Endothelial cell of umbilical vein (primary cell): Measurements from ENCODE around the gene APOB. TPM values are rescaled to one million over a fixed set of nuclear protein-coding genes. Genes with fewer than 3 reads are reported as not detected.

ENCODE experiments used
- BruUV-seq: library from RNA; stranded (reverse); fragments of 400-500 nt; replicated peaks from 2 replicates; lab custom pipeline; 2021; lab: Mats Ljungman, UMichigan
- CTCF ChIA-PET: fragments of 300-600, 350-600 bp; sonication (Branson Sonifier 250); formaldehyde crosslinking; loops from one replicate; lab custom pipeline; 2021; ENCODE audit warnings: antibody characterized with exemption, inconsistent platforms; lab: Charles Lee
- POLR2A ChIA-PET: fragments of 300-600, 350-600 bp; sonication (Branson Sonifier 250); formaldehyde crosslinking; loops from one replicate; lab custom pipeline; 2021; ENCODE audit warnings: antibody characterized with exemption, inconsistent platforms; lab: Charles Lee
- DNase-seq: peaks from one replicate; pipeline ENCODE4 v3.0.0-alpha.2; 2011; ENCODE audit warnings: low read depth, low spot score
- FAIRE-seq: peaks from 2 replicates; lab custom pipeline; 2011; peaks lifted over from hg19 to GRCh38; lab: Jason Lieb, UNC
- H2AFZ ChIP-seq: 2 replicates; pipeline ENCODE4 v1.6.0; 2012; ENCODE audit warnings: low read depth, low read length, control low read depth, inconsistent platforms
- H3K27ac ChIP-seq: 2 replicates; pipeline ENCODE4 v1.5.1; 2011; ENCODE audit warnings: low read depth, mild to moderate bottlenecking, control low read depth, low read length, moderate library complexity; ENCODE audit not compliant: insufficient read depth
- H3K27me3 ChIP-seq, 2 experiments: 2 replicates each; pipeline versions ENCODE4 v1.6.0 to v1.6.1; 2011; ENCODE audit warnings: low read length in 2 of 2, mixed read lengths in 1 of 2; ENCODE audit not compliant: control insufficient read depth in 2 of 2, insufficient read depth in 2 of 2
- H3K36me3 ChIP-seq, 2 experiments: 2 replicates in 1 of 2; 3 replicates in 1 of 2; pipeline ENCODE4 v1.5.1; 2011; ENCODE audit warnings: low read length in 2 of 2, mild to moderate bottlenecking in 1 of 2, moderate library complexity in 1 of 2; ENCODE audit not compliant: control insufficient read depth in 2 of 2, insufficient read depth in 2 of 2; ENCODE audit errors: extremely low read depth in 1 of 2
- H3K4me1 ChIP-seq: 3 replicates; pipeline ENCODE4 v1.5.1; 2011; ENCODE audit warnings: mild to moderate bottlenecking, low read length; ENCODE audit not compliant: control insufficient read depth, insufficient read depth; ENCODE audit errors: extremely low read depth
- H3K4me2 ChIP-seq: 2 replicates; pipeline ENCODE4 v1.6.1; 2011; ENCODE audit warnings: low read length, control low read depth, mixed read lengths; ENCODE audit not compliant: insufficient read depth
- H3K4me3 ChIP-seq, 3 experiments: fragments of 200-600 bp in 1 of 3; sonication (generic), shearing (Covaris generic) in 1 of 3; replicated peaks in 1 of 3; 2 replicates each; pipeline ENCODE4 v1.5.1; 2011 to 2016; ENCODE audit warnings: control low read depth in 3 of 3, low read length in 3 of 3, mild to moderate bottlenecking in 2 of 3, inconsistent platforms in 1 of 3, low read depth in 1 of 3, moderate library complexity in 1 of 3; ENCODE audit not compliant: insufficient read depth in 1 of 3
- H3K79me2 ChIP-seq: 2 replicates; pipeline ENCODE4 v1.6.0; 2012; ENCODE audit warnings: low read length, inconsistent platforms; ENCODE audit not compliant: control insufficient read depth, insufficient read depth
- H3K9ac ChIP-seq: replicated peaks from 2 replicates; pipeline ENCODE3; 2011; ENCODE audit warnings: low read length, control low read depth; ENCODE audit not compliant: insufficient read depth; ENCODE audit errors: extremely low read depth
- H3K9me1 ChIP-seq: replicated peaks from 3 replicates; pipeline ENCODE4 v1.6.0; 2011; ENCODE audit warnings: mild to moderate bottlenecking, low read length; ENCODE audit not compliant: control insufficient read depth, insufficient read depth; ENCODE audit errors: extremely low read depth
- H3K9me3 ChIP-seq: replicated peaks from 2 replicates; pipeline ENCODE4 v1.5.1; 2012; ENCODE audit warnings: low read length, inconsistent platforms; ENCODE audit not compliant: control insufficient read depth, insufficient read depth
- H4K20me1 ChIP-seq: replicated peaks from 2 replicates; pipeline ENCODE3; 2011; ENCODE audit warnings: mild to moderate bottlenecking, low read length; ENCODE audit not compliant: control insufficient read depth, insufficient read depth; ENCODE audit errors: extremely low read depth
- EZH2 ChIP-seq: IDR thresholded peaks from 2 replicates; pipeline ENCODE4 v1.6.1; 2012; ENCODE audit warnings: borderline replicate concordance, low read depth, mild to moderate bottlenecking, moderate library complexity, low read length, inconsistent platforms; ENCODE audit not compliant: severe bottlenecking
- FOS ChIP-seq: IDR thresholded peaks from 2 replicates; pipeline ENCODE4 v1.6.1; 2011; ENCODE audit warnings: mild to moderate bottlenecking, low read length, moderate library complexity, borderline replicate concordance; ENCODE audit not compliant: insufficient read depth
- GATA2 ChIP-seq: IDR thresholded peaks from 2 replicates; pipeline ENCODE4 v1.7.0; 2011; ENCODE audit warnings: low read depth, mild to moderate bottlenecking, moderate library complexity, mixed read lengths, low read length; ENCODE audit not compliant: insufficient read length, insufficient read depth
- JUN ChIP-seq: IDR thresholded peaks from 2 replicates; pipeline ENCODE4 v1.6.1; 2011; ENCODE audit warnings: borderline replicate concordance, low read depth; ENCODE audit not compliant: insufficient read length, insufficient read depth
- MYC ChIP-seq: IDR thresholded peaks from one replicate; pipeline ENCODE4 v1.6.1; 2011; ENCODE audit warnings: mild to moderate bottlenecking, low read depth, low read length
- POLR2A ChIP-seq: IDR thresholded peaks from 2 replicates; pipeline ENCODE4 v1.6.1; 2012; ENCODE audit warnings: low read depth, mild to moderate bottlenecking, control low read depth, low read length
- POLR2AphosphoS5 ChIP-seq: IDR thresholded peaks from 2 replicates; pipeline ENCODE4 v1.6.1; 2012; ENCODE audit warnings: low read depth, mild to moderate bottlenecking, control low read depth, low read length, moderate library complexity; ENCODE audit not compliant: insufficient read depth
- dilution Hi-C: fragments of 300-500 bp; cut with MboI; formaldehyde crosslinking; loops from one replicate; pipeline ENCODE4 v1.15.0; 2019; ENCODE audit warnings: low sequenced_read_pairs; ENCODE audit not compliant: extremely low pct_ligation_motif_present
- intact Hi-C: fragments of 100-400 bp; cut with micrococcal nuclease; formaldehyde crosslinking; loops from one replicate; pipeline ENCODE4 v1.10.0; 2022
- polyA plus RNA-seq, 4 experiments: library from polyadenylated mRNA; depleted of rRNA in 3 of 4; stranded (reverse) in 3 of 4; unstranded in 1 of 4; fragments of >200 nt; gene quantifications; 2 replicates each; pipeline versions ENCODE4 v1.2.1 to v1.2.3, GENCODE V29; 2011 to 2012; ENCODE audit warnings: missing spikeins in 1 of 4
- total RNA-seq: library from RNA; stranded (reverse); gene quantifications from 2 replicates; pipeline ENCODE4 v1.2.3, GENCODE V29; 2021
- TF ChIP-seq, protein P1 (sequence below): IDR thresholded peaks from 2 replicates; pipeline ENCODE4 v1.6.1; 2011; ENCODE audit not compliant: insufficient read depth, insufficient read length
- TF ChIP-seq, protein P2 (sequence below), 2 donors: IDR thresholded peaks; 1 replicate in 1 of 2; 2 replicates in 1 of 2; pipeline ENCODE4 v1.5.1; 2011; ENCODE audit warnings: low read length in 2 of 2, mild to moderate bottlenecking in 2 of 2, moderate library complexity in 2 of 2, control low read depth in 1 of 2, inconsistent platforms in 1 of 2, low read depth in 1 of 2; ENCODE audit not compliant: insufficient read depth in 1 of 2; ENCODE audit errors: extremely low read depth in 1 of 2

Gene APOB
- total and polyA plus RNA-seq, 2 donors (not counting 3 experiments of a cell fraction or from before 2014, with no cell fraction given) = 0.07 to 0.09 TPM

DNA sequence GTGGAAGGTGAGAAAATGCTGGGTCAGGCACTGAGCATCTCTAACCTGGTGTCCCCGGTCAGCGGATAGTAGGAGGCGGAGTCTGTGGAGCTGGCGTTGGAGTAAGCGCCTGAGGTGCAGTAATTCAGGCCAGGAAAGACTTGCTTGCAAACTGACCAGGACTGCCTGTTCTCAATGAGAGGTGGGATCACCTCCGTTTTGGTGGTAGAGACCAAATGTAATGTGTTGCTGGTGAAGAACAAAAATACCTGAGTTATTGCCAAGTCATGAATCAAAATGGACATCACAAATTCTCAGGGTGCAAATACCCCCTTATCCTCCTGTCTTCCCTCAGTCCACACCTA is 24.2 kb downstream of the APOB start:
- POLR2A ChIA-PET = no interaction called here
- H3K4me3 ChIP-seq = no peak overlapping the region
- H3K36me3 ChIP-seq = no peaks in the 10 kb centered on the region
- FAIRE-seq = no peak
- H3K79me2 ChIP-seq = no peaks in the 10 kb centered on the region
- no peaks in the 10 kb centered on the region for H4K20me1 ChIP-seq
- no peak overlapping the region for H3K27ac ChIP-seq
- no peak overlapping the region for H3K9ac ChIP-seq
- no TSS peak for BruUV-seq
- H3K9me3 ChIP-seq = no peaks in the 10 kb centered on the region
- no peaks in the 10 kb centered on the region for H3K4me1 ChIP-seq
- H3K4me2 ChIP-seq = no peak overlapping the region
- no peaks in the 10 kb centered on the region for H3K27me3 ChIP-seq
- DNase-seq = no peak
- no peak overlapping the region for H2AFZ ChIP-seq
- TF ChIP-seq MYC = no peak
- TF ChIP-seq, protein P1, sequence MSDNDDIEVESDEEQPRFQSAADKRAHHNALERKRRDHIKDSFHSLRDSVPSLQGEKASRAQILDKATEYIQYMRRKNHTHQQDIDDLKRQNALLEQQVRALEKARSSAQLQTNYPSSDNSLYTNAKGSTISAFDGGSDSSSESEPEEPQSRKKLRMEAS = no peak
- TF ChIP-seq POLR2AphosphoS5 = no peak
- TF ChIP-seq POLR2A = no peak
- TF ChIP-seq FOS = no peak
- no peak for TF ChIP-seq GATA2
- no peak for TF ChIP-seq JUN
- no peak for TF ChIP-seq EZH2
- TF ChIP-seq, protein P2, sequence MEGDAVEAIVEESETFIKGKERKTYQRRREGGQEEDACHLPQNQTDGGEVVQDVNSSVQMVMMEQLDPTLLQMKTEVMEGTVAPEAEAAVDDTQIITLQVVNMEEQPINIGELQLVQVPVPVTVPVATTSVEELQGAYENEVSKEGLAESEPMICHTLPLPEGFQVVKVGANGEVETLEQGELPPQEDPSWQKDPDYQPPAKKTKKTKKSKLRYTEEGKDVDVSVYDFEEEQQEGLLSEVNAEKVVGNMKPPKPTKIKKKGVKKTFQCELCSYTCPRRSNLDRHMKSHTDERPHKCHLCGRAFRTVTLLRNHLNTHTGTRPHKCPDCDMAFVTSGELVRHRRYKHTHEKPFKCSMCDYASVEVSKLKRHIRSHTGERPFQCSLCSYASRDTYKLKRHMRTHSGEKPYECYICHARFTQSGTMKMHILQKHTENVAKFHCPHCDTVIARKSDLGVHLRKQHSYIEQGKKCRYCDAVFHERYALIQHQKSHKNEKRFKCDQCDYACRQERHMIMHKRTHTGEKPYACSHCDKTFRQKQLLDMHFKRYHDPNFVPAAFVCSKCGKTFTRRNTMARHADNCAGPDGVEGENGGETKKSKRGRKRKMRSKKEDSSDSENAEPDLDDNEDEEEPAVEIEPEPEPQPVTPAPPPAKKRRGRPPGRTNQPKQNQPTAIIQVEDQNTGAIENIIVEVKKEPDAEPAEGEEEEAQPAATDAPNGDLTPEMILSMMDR (IDR thresholded peaks at IDR 0.05; ENCODE audit: extremely low read depth in 1 of 2, insufficient read depth in 1 of 2, low read depth in 1 of 2, low read length in 2 of 2) = no peak
- CTCF ChIA-PET = no interaction called here
- dilution Hi-C loops = no loop called here
- H3K9me1 ChIP-seq = no peaks in the 10 kb centered on the region
- intact Hi-C loops = no loop called here
